WTC11 (cell line): ENCODE data around the gene GALNT4. TPM values are rescaled to one million over a fixed set of nuclear protein-coding genes. Genes with fewer than 3 reads are reported as not detected.

Experiments used
- ATAC-seq: fragments of 200-7000 bp; cut with Tn5 transposase; 2 replicates; pipeline ENCODE4 v1.10.0; 2021; ENCODE audit warnings: mild to moderate bottlenecking, moderate library complexity
- CTCF ChIA-PET: fragments of 300-600 bp; sonication (Branson Sonifier 250); formaldehyde crosslinking; loops from one replicate; lab custom pipeline; 2021; ENCODE audit warnings: antibody characterized with exemption; lab: Charles Lee
- POLR2A ChIA-PET: fragments of 350-600 bp; sonication (Branson Sonifier 250); formaldehyde crosslinking; loops from one replicate; lab custom pipeline; 2021; ENCODE audit warnings: antibody characterized with exemption; lab: Charles Lee
- DNase-seq: peaks from one replicate; pipeline ENCODE4 v3.0.0; 2021; ENCODE audit warnings: low spot score
- H3K27ac Mint-ChIP-seq: 2 replicates; pipeline ENCODE4 v1.8.0; 2021; ENCODE audit warnings: mixed read lengths
- H3K27me3 Mint-ChIP-seq: 2 replicates; pipeline ENCODE4 v1.8.0; 2021; ENCODE audit warnings: low read depth, mild to moderate bottlenecking, moderate library complexity, mixed read lengths
- H3K36me3 Mint-ChIP-seq: 2 replicates; pipeline ENCODE4 v1.8.0; 2021; ENCODE audit warnings: mixed read lengths
- H3K4me1 Mint-ChIP-seq: 2 replicates; pipeline ENCODE4 v1.8.0; 2022; ENCODE audit warnings: mixed read lengths
- H3K4me3 Mint-ChIP-seq: 2 replicates; pipeline ENCODE4 v1.8.0; 2021; ENCODE audit warnings: mild to moderate bottlenecking, moderate library complexity, mixed read lengths
- H3K9me3 Mint-ChIP-seq: 2 replicates; pipeline ENCODE4 v1.8.0; 2021; ENCODE audit warnings: mixed read lengths
- E2F1 ChIP-seq: sonication (generic); formaldehyde crosslinking; IDR thresholded peaks from 2 replicates; pipeline ENCODE4 v1.8.0; 2022; ENCODE audit warnings: mild to moderate bottlenecking, missing genetic modification reagents
- FOXP4 ChIP-seq: sonication (generic); formaldehyde crosslinking; IDR thresholded peaks from 2 replicates; pipeline ENCODE4 v1.8.0; 2022; ENCODE audit warnings: mild to moderate bottlenecking, missing genetic modification reagents
- JAZF1 ChIP-seq: fragments of 250-450 bp; sonication (Bioruptor Pico); IDR thresholded peaks from 2 replicates; pipeline ENCODE4 v1.9.0; 2021; ENCODE audit warnings: moderate library complexity, mild to moderate bottlenecking, inconsistent platforms
- MYBL2 ChIP-seq: sonication (generic); formaldehyde crosslinking; IDR thresholded peaks from 2 replicates; pipeline ENCODE4 v1.8.1; 2023; ENCODE audit warnings: mild to moderate bottlenecking, moderate library complexity, missing genetic modification reagents
- NFE2L1 ChIP-seq: sonication (generic); formaldehyde crosslinking; IDR thresholded peaks from 2 replicates; pipeline ENCODE4 v1.8.1; 2023; ENCODE audit warnings: missing genetic modification reagents
- NFYB ChIP-seq: sonication (generic); formaldehyde crosslinking; conservative IDR thresholded peaks from 2 replicates; pipeline ENCODE4 v1.8.0; 2022; ENCODE audit warnings: low read depth, missing genetic modification reagents
- PRDM15 ChIP-seq: sonication (generic); formaldehyde crosslinking; IDR thresholded peaks from 2 replicates; pipeline ENCODE4 v1.8.0; 2022; ENCODE audit warnings: missing genetic modification reagents
- PRRX2 ChIP-seq: fragments of 250-450 bp; sonication (Bioruptor Pico); IDR thresholded peaks from 2 replicates; pipeline ENCODE4 v1.8.0; 2021; ENCODE audit warnings: mild to moderate bottlenecking
- RELA ChIP-seq: sonication (generic); formaldehyde crosslinking; IDR thresholded peaks from 2 replicates; pipeline ENCODE4 v1.8.1; 2022; ENCODE audit warnings: missing genetic modification reagents, mild to moderate bottlenecking, borderline replicate concordance
- SMAD3 ChIP-seq: sonication (generic); formaldehyde crosslinking; IDR thresholded peaks from 2 replicates; pipeline ENCODE4 v1.8.0; 2022; ENCODE audit warnings: missing genetic modification reagents, mild to moderate bottlenecking, borderline replicate concordance
- TEAD1 ChIP-seq: sonication (generic); formaldehyde crosslinking; IDR thresholded peaks from 2 replicates; pipeline ENCODE4 v1.8.0; 2022; ENCODE audit warnings: mild to moderate bottlenecking, missing genetic modification reagents
- ZNF263 ChIP-seq: sonication (generic); formaldehyde crosslinking; IDR thresholded peaks from 2 replicates; pipeline ENCODE4 v1.8.1; 2022; ENCODE audit warnings: low read depth, mild to moderate bottlenecking, moderate library complexity, missing genetic modification reagents
- ZNF281 ChIP-seq: sonication (generic); formaldehyde crosslinking; IDR thresholded peaks from 2 replicates; pipeline ENCODE4 v1.8.0; 2023; ENCODE audit warnings: mild to moderate bottlenecking, missing genetic modification reagents
- total RNA-seq: library from RNA; stranded (reverse); gene quantifications from 3 replicates; pipeline ENCODE4 v1.2.3, GENCODE V29; 2021

GALNT4 gene
- total RNA-seq, 1 experiment from 2014 or later = 3.9 TPM

- DNase-seq (no peak), ATAC-seq (no peak)
- ChIA-PET CTCF (no interaction called here), POLR2A (no interaction called here)
- Mint-ChIP-seq H3K27ac (no peak overlapping the region), H3K4me3 (no peak overlapping the region), H3K36me3 (peaks cover 18% of the 10 kb centered on the region), H3K4me1 (peaks cover 6% of the 10 kb centered on the region; the same call in 1 of the 2 replicates), H3K27me3 (no peaks in the 10 kb centered on the region), H3K9me3 (peaks cover 11% of the 10 kb centered on the region)
- TF ChIP-seq ZNF281 (CRISPR knock-in tag) = no peak
- no peak for TF ChIP-seq PRDM15
- no peak for TF ChIP-seq JAZF1 (CRISPR knock-in tag)
- TF ChIP-seq ZNF263 (CRISPR knock-in tag) = no peak
These were observed 24.7 kb downstream of the GALNT4 start for GRCh38 chr12:89499857-89500256.

- ATAC-seq (peak; percentile 34; the same call in 1 of the 2 replicates), DNase-seq (no peak)
- ChIA-PET CTCF (no interaction called here), POLR2A (no interaction called here)
- peaks cover 5% of the 10 kb centered on the region for H3K9me3 Mint-ChIP-seq
- TF ChIP-seq MYBL2 = no peak
- TF ChIP-seq FOXP4 (CRISPR knock-in tag) = no peak
- TF ChIP-seq TEAD1 (CRISPR knock-in tag) = no peak
- TF ChIP-seq PRRX2 = no peak
- TF ChIP-seq NFE2L1 (CRISPR knock-in tag) = no peak
- TF ChIP-seq NFYB (CRISPR knock-in tag) = no peak
- TF ChIP-seq RELA (CRISPR knock-in tag) = no peak
- no peak for TF ChIP-seq E2F1
- TF ChIP-seq SMAD3 (CRISPR knock-in tag) = no peak
- no peak for TF ChIP-seq ZNF281 (CRISPR knock-in tag)
- TF ChIP-seq, all 79 proteins: peak for 0
- Mint-ChIP-seq H3K4me1 (peaks cover 6% of the 10 kb centered on the region; the same call in 1 of the 2 replicates), H3K36me3 (peaks cover 10% of the 10 kb centered on the region), H3K4me3 (no peak overlapping the region), H3K27me3 (no peaks in the 10 kb centered on the region), H3K27ac (no peak overlapping the region; the same call in 1 of the 2 replicates)
These were observed 27.1 kb downstream of the GALNT4 start for GRCh38 chr12:89497467-89497866.
